GM20000 (cell line): Measurements from ENCODE around the gene ABHD16A.

Source experiments
- DNase-seq: peaks from one replicate; pipeline ENCODE4 v3.0.0; 2012; ENCODE audit warnings: low spot score
- CTCF ChIP-seq: IDR thresholded peaks from 2 replicates; pipeline ENCODE4 v1.5.1; 2012; ENCODE audit warnings: mild to moderate bottlenecking, control low read depth; ENCODE audit errors: extremely low read depth, missing control alignments

ABHD16A gene

GRCh38 chr6:31661262-31662123, 41.6 kb downstream of the ABHD16A start:
- DNase-seq = peak; percentile 38
- no peak for TF ChIP-seq CTCF

- no peak for TF ChIP-seq CTCF
- peak; percentile 88 for DNase-seq
Observed at GRCh38 chr6:31660381-31661261, 42.5 kb downstream of the ABHD16A start, which contains the start of gene C6orf47. C6orf47 (minus strand) TSS chr6:31660778; CDS start chr6:31659947, 831 bp downstream.

GRCh38 chr6:31659649-31660380, 43.3 kb downstream of the ABHD16A start:
- no peak for TF ChIP-seq CTCF
- peak; percentile 41 for DNase-seq

GRCh38 chr6:31658983-31659648, 44.0 kb downstream of the ABHD16A start:
- no peak for TF ChIP-seq CTCF
- no peak for DNase-seq

GRCh38 chr6:31658158-31658688, 44.9 kb downstream of the ABHD16A start:
- DNase-seq = no peak
- TF ChIP-seq CTCF = no peak

GRCh38 chr6:31657406-31658157, 45.5 kb downstream of the ABHD16A start:
- TF ChIP-seq CTCF = no peak
- DNase-seq = no peak
